NCI-H460 (cell line): ENCODE measurements around the gene ESPN. TPM values are rescaled to one million over a fixed set of nuclear protein-coding genes. Genes with fewer than 3 reads are reported as not detected.
"Not testable (repeated sequence)": the region's sequence is repeated elsewhere in the genome, so short reads cannot be mapped to it uniquely, and the experiment has no call there.

Experiments used
- DNase-seq: peaks from one replicate; pipeline ENCODE4 v3.0.0-alpha.2; 2016; ENCODE audit warnings: low read depth; ENCODE audit errors: extremely low read depth
- polyA plus RNA-seq: library from polyadenylated mRNA; depleted of rRNA; stranded (reverse); fragments of >200 nt; gene quantifications from 2 replicates; pipeline ENCODE4 v1.2.3, GENCODE V29; 2014; cell fraction: nucleus; rRNA removed
- total RNA-seq: library from RNA; depleted of rRNA; stranded (reverse); fragments of >200 nt; shearing (Covaris generic); gene quantifications from 2 replicates; pipeline ENCODE4 v1.2.3, GENCODE V29; 2014; rRNA removed

Gene ESPN
- 0.17 TPM in 1 of 2 replicates, not detected in the other for total RNA-seq
- 0.58 and 1.1 TPM in 2 replicates for polyA plus RNA-seq

- no peak for DNase-seq
Observed at GRCh38 chr1:6424619-6425593, at the start of gene ESPN. Gene ESPN, plus strand, starts transcription at chr1:6424776. Its CDS starts 180 bp downstream, at chr1:6424956.

- DNase-seq, result no peak
Observed at GRCh38 chr1:6378096-6378746, 46.4 kb upstream of the ESPN start.

- DNase-seq, result no peak
Observed at GRCh38 chr1:6380037-6380436, 44.5 kb upstream of the ESPN start.

GRCh38 chr1:6384135-6384534 is 40.4 kb upstream of the ESPN start:
- no peak for DNase-seq

- DNase-seq, result no peak
Observed at GRCh38 chr1:6384962-6385361, 39.6 kb upstream of the ESPN start.

GRCh38 chr1:6385488-6386191 is 38.9 kb upstream of the ESPN start:
- peak; percentile 62 for DNase-seq

GRCh38 chr1:6386371-6386949 is 38.1 kb upstream of the ESPN start:
- DNase-seq, result no peak

- DNase-seq, result no peak
Observed at GRCh38 chr1:6389971-6390370, 34.6 kb upstream of the ESPN start.

- DNase-seq, result no peak
Observed at GRCh38 chr1:6391951-6392808, 32.4 kb upstream of the ESPN start.

- no peak for DNase-seq
Observed at GRCh38 chr1:6392809-6393399, 31.7 kb upstream of the ESPN start.

- peak; percentile 78 for DNase-seq
Observed at GRCh38 chr1:6393400-6394187, 31.0 kb upstream of the ESPN start, which contains the start of gene ACOT7. Gene ACOT7, minus strand, starts transcription at chr1:6393767. Its CDS starts 368 bp downstream, at chr1:6393399.

- not testable (repeated sequence) for DNase-seq
Observed at GRCh38 chr1:6395130-6395529, 29.4 kb upstream of the ESPN start.

GRCh38 chr1:6395781-6396244 is 28.8 kb upstream of the ESPN start:
- not testable (repeated sequence) for DNase-seq

- no peak for DNase-seq
Observed at GRCh38 chr1:6396998-6397397, 27.6 kb upstream of the ESPN start.

GRCh38 chr1:6397844-6398441 is 26.6 kb upstream of the ESPN start:
- no peak for DNase-seq

- DNase-seq, result no peak
Observed at GRCh38 chr1:6399294-6399693, 25.3 kb upstream of the ESPN start.

GRCh38 chr1:6401673-6402072 is 22.9 kb upstream of the ESPN start:
- no peak for DNase-seq

GRCh38 chr1:6408023-6408422 is 16.6 kb upstream of the ESPN start:
- no peak for DNase-seq
